ENCODE data around the gene PFKFB2.

The PFKFB2 gene

DNA sequence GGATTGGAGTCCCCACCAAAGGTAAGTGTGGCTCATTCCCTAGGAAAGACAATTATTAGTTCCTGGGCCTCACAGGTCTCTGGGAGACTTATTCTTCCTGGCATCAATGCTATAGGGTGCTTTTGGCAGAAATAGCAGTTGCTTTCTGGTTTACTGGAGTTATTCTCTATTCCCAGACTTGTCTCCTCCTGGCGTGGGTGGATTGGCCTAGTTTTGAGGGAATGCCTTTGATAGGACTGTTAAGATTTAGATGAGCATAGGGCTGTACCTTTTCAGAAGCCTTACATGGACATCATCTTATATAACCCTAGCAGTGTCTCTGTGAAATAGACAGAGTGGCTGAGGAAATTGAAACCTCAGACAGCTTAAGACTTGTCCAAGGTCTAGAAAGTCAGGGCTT lies 9.0 kb downstream of the PFKFB2 start:
- no peak for DNase-seq (ENCODE audit: low read depth)
- H3K4me3 ChIP-seq (ENCODE audit: control insufficient read depth, low read depth, low read length), result no peak overlapping the region
- TF ChIP-seq, protein P1, sequence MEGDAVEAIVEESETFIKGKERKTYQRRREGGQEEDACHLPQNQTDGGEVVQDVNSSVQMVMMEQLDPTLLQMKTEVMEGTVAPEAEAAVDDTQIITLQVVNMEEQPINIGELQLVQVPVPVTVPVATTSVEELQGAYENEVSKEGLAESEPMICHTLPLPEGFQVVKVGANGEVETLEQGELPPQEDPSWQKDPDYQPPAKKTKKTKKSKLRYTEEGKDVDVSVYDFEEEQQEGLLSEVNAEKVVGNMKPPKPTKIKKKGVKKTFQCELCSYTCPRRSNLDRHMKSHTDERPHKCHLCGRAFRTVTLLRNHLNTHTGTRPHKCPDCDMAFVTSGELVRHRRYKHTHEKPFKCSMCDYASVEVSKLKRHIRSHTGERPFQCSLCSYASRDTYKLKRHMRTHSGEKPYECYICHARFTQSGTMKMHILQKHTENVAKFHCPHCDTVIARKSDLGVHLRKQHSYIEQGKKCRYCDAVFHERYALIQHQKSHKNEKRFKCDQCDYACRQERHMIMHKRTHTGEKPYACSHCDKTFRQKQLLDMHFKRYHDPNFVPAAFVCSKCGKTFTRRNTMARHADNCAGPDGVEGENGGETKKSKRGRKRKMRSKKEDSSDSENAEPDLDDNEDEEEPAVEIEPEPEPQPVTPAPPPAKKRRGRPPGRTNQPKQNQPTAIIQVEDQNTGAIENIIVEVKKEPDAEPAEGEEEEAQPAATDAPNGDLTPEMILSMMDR (conservative IDR thresholded peaks at IDR 0.05; ENCODE audit: control insufficient read depth, insufficient read depth, low read depth, low read length), result no peak

DNA sequence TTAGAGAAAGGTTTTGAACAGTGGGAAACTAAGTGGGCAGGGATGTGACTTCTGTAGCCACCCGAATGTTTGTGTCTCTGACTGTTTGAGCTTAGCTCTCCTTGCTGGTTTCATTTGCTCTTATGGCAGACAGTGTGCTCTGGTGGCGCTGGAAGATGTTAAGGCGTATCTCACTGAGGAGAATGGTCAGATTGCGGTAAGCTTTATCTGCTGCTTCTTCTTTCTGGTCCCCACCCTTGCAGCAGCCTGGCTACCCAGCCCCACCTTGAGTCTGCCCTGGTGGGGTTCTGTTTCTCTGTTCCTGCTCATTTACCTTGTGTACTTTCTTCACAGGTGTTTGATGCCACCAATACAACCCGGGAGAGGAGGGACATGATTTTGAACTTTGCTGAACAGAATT lies 9.9 kb downstream of the PFKFB2 start:
- no peak for DNase-seq (ENCODE audit: low read depth)
- H3K4me3 ChIP-seq (ENCODE audit: control insufficient read depth, low read depth, low read length), result no peak overlapping the region
- TF ChIP-seq, protein P1 (conservative IDR thresholded peaks at IDR 0.05; ENCODE audit: control insufficient read depth, insufficient read depth, low read depth, low read length), result no peak

DNA sequence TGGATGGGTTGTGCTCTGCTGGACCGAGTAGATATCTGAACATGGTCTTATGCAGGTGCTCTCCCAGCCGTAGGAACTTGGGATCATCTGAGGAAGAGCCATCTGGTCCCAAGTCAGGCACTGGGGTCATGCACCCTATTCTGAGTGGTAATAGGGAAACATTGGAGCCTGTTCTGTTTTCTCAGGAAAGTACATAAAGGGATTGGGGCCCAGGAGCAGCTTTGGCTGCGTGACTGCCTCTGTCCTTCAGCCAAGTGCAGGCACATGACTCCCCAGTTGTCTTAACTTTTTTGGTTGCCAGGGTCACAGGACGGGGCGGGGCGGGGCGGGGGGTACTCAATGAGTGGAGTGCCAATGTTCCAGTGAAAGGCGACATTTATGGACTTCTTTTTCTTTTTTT lies 11.5 kb downstream of the PFKFB2 start:
- DNase-seq (ENCODE audit: low read depth), result no peak
- H3K4me3 ChIP-seq (ENCODE audit: control insufficient read depth, low read depth, low read length), result no peak overlapping the region
- TF ChIP-seq, protein P1 (conservative IDR thresholded peaks at IDR 0.05; ENCODE audit: control insufficient read depth, insufficient read depth, low read depth, low read length), result no peak

DNA sequence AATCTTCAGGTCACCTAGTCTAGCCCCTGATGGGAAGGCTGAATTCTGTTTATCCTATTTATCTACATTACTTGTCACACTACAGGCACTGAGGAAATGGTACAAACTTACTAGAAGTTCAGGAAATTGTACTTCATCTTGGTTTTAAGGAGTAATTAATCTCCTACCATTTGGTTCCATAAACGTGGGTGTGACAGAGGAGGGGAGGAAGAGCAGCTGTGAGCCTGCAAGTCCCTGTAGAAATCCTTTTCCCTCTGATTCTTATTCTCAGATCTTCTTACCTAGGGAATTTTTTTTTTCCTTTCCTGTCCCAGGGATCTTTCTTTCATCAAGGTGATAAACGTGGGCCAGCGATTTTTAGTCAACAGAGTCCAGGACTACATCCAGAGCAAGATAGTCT lies 14.1 kb downstream of the PFKFB2 start:
- TF ChIP-seq, protein P1 (conservative IDR thresholded peaks at IDR 0.05; ENCODE audit: control insufficient read depth, insufficient read depth, low read depth, low read length), result no peak
- no peak for DNase-seq (ENCODE audit: low read depth)
- H3K4me3 ChIP-seq (ENCODE audit: control insufficient read depth, low read depth, low read length), result no peak overlapping the region

DNA sequence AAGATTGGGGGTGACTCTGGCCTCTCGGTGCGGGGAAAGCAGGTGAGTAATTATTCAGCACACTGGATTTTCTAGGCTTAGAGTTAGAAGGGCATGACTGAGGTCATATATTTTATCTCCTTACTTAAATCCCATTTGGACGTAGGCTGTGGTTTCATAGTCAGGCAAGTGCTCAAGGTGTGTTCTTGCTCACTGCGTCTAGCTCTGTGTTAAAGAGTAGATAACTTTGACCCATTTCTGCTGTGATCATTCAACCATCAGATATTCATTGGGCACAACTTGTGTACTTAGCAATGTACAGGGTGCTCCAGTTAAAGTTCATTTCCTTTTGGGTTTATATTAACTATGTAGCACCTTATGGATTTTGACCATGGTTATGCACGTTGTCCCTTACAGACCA lies 14.6 kb downstream of the PFKFB2 start:
- DNase-seq (ENCODE audit: low read depth), result no peak
- H3K4me3 ChIP-seq (ENCODE audit: control insufficient read depth, low read depth, low read length), result no peak overlapping the region
- TF ChIP-seq, protein P1 (conservative IDR thresholded peaks at IDR 0.05; ENCODE audit: control insufficient read depth, insufficient read depth, low read depth, low read length), result no peak

DNA sequence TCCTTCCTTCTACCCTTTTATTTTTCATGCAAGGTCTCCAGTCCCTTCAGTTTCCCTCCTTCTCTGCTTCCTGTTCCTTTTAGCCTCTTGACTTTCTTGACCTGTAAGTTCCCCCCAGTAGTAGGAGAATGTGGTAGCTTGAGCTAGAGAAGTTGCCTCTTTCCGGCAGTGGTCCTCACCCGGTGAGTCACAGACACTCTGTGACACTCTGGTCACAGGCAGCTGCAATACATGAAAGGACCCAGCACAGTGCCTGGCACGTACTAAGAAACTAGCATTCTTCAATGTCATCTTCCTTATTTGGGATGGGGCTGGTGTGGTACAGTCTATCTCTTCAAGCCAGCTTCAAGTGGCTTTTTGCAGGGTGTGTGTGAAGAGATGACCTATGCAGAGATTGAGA lies 16.0 kb downstream of the PFKFB2 start:
- DNase-seq (ENCODE audit: low read depth), result no peak
- TF ChIP-seq, protein P1 (conservative IDR thresholded peaks at IDR 0.05; ENCODE audit: control insufficient read depth, insufficient read depth, low read depth, low read length), result no peak
- H3K4me3 ChIP-seq (ENCODE audit: control insufficient read depth, low read depth, low read length), result no peak overlapping the region

DNA sequence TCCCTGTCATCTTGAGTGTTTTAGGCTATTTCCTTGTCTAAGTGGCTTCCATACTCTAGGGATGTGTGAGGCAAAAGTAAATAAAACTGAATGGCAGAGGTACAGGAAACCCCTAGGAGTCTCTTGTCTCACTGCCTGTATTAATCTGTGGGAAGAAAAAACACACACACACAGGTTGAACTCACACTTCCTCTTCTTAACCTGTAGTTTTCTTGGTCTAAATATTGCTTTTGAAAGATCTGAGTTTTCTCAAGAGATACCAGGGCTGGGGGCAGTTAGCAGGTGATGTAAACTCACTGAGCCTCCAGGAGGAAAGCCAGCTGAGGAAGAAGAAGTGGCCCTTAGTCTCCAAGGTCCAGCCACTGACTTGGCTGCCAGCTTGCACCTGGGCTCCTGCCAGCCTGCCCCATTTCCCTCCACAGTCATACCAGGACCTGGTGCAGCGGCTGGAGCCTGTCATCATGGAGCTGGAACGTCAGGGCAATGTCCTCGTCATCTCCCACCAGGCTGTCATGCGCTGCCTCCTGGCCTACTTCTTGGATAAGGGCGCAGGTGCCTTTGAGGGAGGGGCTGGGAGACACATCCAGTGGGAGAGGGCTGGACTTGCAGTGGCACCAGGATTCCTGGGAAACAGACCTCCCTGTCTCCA lies 16.9 kb downstream of the PFKFB2 start:
- TF ChIP-seq, protein P1 (conservative IDR thresholded peaks at IDR 0.05; ENCODE audit: control insufficient read depth, insufficient read depth, low read depth, low read length), result no peak
- DNase-seq (ENCODE audit: low read depth), result no peak
- no peak overlapping the region for H3K4me3 ChIP-seq (ENCODE audit: control insufficient read depth, low read depth, low read length)

All from fibroblast of mammary gland (primary cell).